ENCODE measurements around the gene OVCA2.

The OVCA2 gene

GRCh38 chr17:2009737-2010136, 32.1 kb upstream of the OVCA2 start:
- TF ChIP-seq CEBPB (IDR thresholded peaks at IDR 0.05): no peak
- TF ChIP-seq USF1 (IDR thresholded peaks at IDR 0.05): no peak
- TF ChIP-seq TEAD4 (IDR thresholded peaks at IDR 0.05): no peak
- TF ChIP-seq YY1 (IDR thresholded peaks at IDR 0.05; ENCODE audit: low read depth): no peak
- no peak for TF ChIP-seq REST (IDR thresholded peaks at IDR 0.05; ENCODE audit: low read depth)
- TF ChIP-seq CREB1 (IDR thresholded peaks at IDR 0.05; ENCODE audit: low read depth): no peak
- TF ChIP-seq TCF12 (IDR thresholded peaks at IDR 0.05; ENCODE audit: low read depth): no peak

GRCh38 chr17:2011411-2012371, 30.1 kb upstream of the OVCA2 start:
- TF ChIP-seq EGR1 (IDR thresholded peaks at IDR 0.05) (no peak), TCF12 (IDR thresholded peaks at IDR 0.05; ENCODE audit: low read depth) (no peak), FOXM1 (IDR thresholded peaks at IDR 0.05; ENCODE audit: borderline replicate concordance, low read depth) (no peak), EP300 (IDR thresholded peaks at IDR 0.05; ENCODE audit: borderline replicate concordance) (peak; percentile 27; the same call in 1 of the 2 replicates), USF1 (IDR thresholded peaks at IDR 0.05) (peak; percentile 84), MAX (IDR thresholded peaks at IDR 0.05) (peak; percentile 47; the same call in 1 of the 2 replicates), TEAD4 (IDR thresholded peaks at IDR 0.05) (0 out of 2 replicates have a peak, but pooled peaks have one; percentile 30), ZBTB7A (IDR thresholded peaks at IDR 0.05; ENCODE audit: low read depth) (no peak), REST (IDR thresholded peaks at IDR 0.05; ENCODE audit: low read depth) (no peak), YY1 (IDR thresholded peaks at IDR 0.05; ENCODE audit: low read depth) (no peak), TAF1 (IDR thresholded peaks at IDR 0.05; ENCODE audit: low read depth) (no peak), NFIC (IDR thresholded peaks at IDR 0.05) (peak; percentile 97), CEBPB (IDR thresholded peaks at IDR 0.05) (peak; percentile 22; the same call in 1 of the 2 replicates), CREB1 (IDR thresholded peaks at IDR 0.05; ENCODE audit: low read depth) (no peak), RAD21 (IDR thresholded peaks at IDR 0.05; ENCODE audit: low read depth) (no peak)

GRCh38 chr17:2012499-2012898, 29.3 kb upstream of the OVCA2 start:
- no peak for TF ChIP-seq TEAD4 (IDR thresholded peaks at IDR 0.05)
- no peak for TF ChIP-seq TCF12 (IDR thresholded peaks at IDR 0.05; ENCODE audit: low read depth)
- TF ChIP-seq FOXM1 (IDR thresholded peaks at IDR 0.05; ENCODE audit: borderline replicate concordance, low read depth): no peak
- no peak for TF ChIP-seq EGR1 (IDR thresholded peaks at IDR 0.05)
- TF ChIP-seq MAX (IDR thresholded peaks at IDR 0.05): no peak
- no peak for TF ChIP-seq CREB1 (IDR thresholded peaks at IDR 0.05; ENCODE audit: low read depth)
- TF ChIP-seq USF1 (IDR thresholded peaks at IDR 0.05): no peak
- TF ChIP-seq CEBPB (IDR thresholded peaks at IDR 0.05): no peak
- TF ChIP-seq NFIC (IDR thresholded peaks at IDR 0.05): no peak
- TF ChIP-seq RAD21 (IDR thresholded peaks at IDR 0.05; ENCODE audit: low read depth): no peak
- TF ChIP-seq YY1 (IDR thresholded peaks at IDR 0.05; ENCODE audit: low read depth): no peak
- TF ChIP-seq TAF1 (IDR thresholded peaks at IDR 0.05; ENCODE audit: low read depth): no peak

GRCh38 chr17:2013994-2014317, 27.9 kb upstream of the OVCA2 start:
- TF ChIP-seq RAD21 (IDR thresholded peaks at IDR 0.05; ENCODE audit: low read depth): no peak
- no peak for TF ChIP-seq TCF12 (IDR thresholded peaks at IDR 0.05; ENCODE audit: low read depth)
- TF ChIP-seq NFIC (IDR thresholded peaks at IDR 0.05): no peak
- no peak for TF ChIP-seq FOXM1 (IDR thresholded peaks at IDR 0.05; ENCODE audit: borderline replicate concordance, low read depth)
- TF ChIP-seq MAX (IDR thresholded peaks at IDR 0.05): no peak
- TF ChIP-seq TAF1 (IDR thresholded peaks at IDR 0.05; ENCODE audit: low read depth): no peak

GRCh38 chr17:2015314-2015713, 26.5 kb upstream of the OVCA2 start:
- no peak for TF ChIP-seq ZBTB7A (IDR thresholded peaks at IDR 0.05; ENCODE audit: low read depth)
- no peak for TF ChIP-seq TEAD4 (IDR thresholded peaks at IDR 0.05)
- no peak for TF ChIP-seq EP300 (IDR thresholded peaks at IDR 0.05; ENCODE audit: borderline replicate concordance)

Data from Ishikawa (cell line).